GM12801 (cell line): Measurements from ENCODE around the gene NAP1L5.

ENCODE experiments used
- TF ChIP-seq, protein P1 (sequence below): IDR thresholded peaks from one replicate; pipeline ENCODE4 v1.5.1; 2011; ENCODE audit warnings: control low read depth; ENCODE audit not compliant: insufficient read length; ENCODE audit errors: extremely low read depth

NAP1L5 gene

DNA sequence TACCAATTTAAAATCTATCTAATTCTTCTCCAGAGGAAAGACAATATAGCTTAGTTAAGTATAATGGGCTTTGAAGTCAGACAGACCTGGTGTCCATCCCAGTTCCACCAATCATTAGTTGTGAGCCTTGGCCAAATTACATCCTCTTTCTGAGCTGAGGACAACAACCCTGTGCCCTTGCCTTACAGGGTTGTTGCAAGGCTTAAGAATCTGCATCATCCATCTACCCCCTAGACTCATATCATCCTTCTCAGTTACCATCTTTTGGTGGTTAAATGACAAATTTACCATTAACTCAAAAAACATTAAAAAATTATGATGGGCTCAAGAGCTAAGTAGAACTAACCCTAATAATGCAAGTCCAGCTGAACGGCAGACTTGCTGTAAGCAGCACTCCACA lies 51.6 kb downstream of the NAP1L5 start:
- TF ChIP-seq, protein P1, sequence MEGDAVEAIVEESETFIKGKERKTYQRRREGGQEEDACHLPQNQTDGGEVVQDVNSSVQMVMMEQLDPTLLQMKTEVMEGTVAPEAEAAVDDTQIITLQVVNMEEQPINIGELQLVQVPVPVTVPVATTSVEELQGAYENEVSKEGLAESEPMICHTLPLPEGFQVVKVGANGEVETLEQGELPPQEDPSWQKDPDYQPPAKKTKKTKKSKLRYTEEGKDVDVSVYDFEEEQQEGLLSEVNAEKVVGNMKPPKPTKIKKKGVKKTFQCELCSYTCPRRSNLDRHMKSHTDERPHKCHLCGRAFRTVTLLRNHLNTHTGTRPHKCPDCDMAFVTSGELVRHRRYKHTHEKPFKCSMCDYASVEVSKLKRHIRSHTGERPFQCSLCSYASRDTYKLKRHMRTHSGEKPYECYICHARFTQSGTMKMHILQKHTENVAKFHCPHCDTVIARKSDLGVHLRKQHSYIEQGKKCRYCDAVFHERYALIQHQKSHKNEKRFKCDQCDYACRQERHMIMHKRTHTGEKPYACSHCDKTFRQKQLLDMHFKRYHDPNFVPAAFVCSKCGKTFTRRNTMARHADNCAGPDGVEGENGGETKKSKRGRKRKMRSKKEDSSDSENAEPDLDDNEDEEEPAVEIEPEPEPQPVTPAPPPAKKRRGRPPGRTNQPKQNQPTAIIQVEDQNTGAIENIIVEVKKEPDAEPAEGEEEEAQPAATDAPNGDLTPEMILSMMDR, result no peak
